ENCODE measurements around the gene CHRNA5.

DNA sequence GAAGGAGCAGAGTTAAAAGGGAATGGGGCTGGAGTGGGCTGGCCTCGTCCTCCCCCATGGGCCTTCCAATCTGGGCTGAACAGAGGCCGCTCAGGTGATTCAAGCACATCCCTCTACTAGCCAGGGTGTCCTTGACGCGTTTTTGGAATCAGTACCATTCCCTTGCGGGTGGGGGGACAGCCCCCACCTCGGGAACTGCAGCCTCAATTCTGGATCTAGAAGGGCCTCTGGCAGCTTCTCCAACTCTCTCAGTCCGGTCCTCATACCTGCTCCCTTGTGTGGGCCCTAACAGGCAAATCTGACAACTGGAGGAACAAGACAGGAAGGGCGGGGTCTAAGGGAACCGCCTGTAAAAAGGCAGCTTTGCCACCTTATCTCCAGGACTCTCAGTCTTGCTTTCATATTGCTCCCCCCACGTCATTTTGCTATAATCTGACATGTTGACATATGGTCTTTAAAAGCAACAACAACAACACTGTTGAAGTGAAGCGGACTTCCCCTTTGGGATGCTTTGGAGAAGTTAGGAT, 76.5 kb downstream of the CHRNA5 start:
- TF ChIP-seq, protein P1, sequence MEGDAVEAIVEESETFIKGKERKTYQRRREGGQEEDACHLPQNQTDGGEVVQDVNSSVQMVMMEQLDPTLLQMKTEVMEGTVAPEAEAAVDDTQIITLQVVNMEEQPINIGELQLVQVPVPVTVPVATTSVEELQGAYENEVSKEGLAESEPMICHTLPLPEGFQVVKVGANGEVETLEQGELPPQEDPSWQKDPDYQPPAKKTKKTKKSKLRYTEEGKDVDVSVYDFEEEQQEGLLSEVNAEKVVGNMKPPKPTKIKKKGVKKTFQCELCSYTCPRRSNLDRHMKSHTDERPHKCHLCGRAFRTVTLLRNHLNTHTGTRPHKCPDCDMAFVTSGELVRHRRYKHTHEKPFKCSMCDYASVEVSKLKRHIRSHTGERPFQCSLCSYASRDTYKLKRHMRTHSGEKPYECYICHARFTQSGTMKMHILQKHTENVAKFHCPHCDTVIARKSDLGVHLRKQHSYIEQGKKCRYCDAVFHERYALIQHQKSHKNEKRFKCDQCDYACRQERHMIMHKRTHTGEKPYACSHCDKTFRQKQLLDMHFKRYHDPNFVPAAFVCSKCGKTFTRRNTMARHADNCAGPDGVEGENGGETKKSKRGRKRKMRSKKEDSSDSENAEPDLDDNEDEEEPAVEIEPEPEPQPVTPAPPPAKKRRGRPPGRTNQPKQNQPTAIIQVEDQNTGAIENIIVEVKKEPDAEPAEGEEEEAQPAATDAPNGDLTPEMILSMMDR (conservative IDR thresholded peaks at IDR 0.05), result no peak
- no peak for TF ChIP-seq ZFX (IDR thresholded peaks at IDR 0.05)
